Neutrophil (primary cell): ENCODE results near the gene HPCAL1.

Experiments used
- H3K27ac ChIP-seq: fragments of 200-600 bp; sonication (generic); 2 replicates; pipeline ENCODE4 v1.5.1; 2016; ENCODE audit warnings: mild to moderate bottlenecking, moderate library complexity
- H3K27me3 ChIP-seq: fragments of 200-600 bp; sonication (generic); 2 replicates; pipeline ENCODE4 v1.6.0; 2016; ENCODE audit warnings: mild to moderate bottlenecking
- H3K36me3 ChIP-seq: fragments of 200-600 bp; sonication (generic); 2 replicates; pipeline ENCODE4 v1.5.1; 2017
- H3K4me1 ChIP-seq, 2 experiments: fragments of 200-600 bp in 1 of 2; sonication (generic) in 1 of 2; 1 replicate in 1 of 2; 2 replicates in 1 of 2; pipeline versions ENCODE4 v1.5.1 to v1.6.1; 2013 to 2016; ENCODE audit warnings: low read depth in 1 of 2, low read length in 1 of 2, mild to moderate bottlenecking in 1 of 2, moderate library complexity in 1 of 2; ENCODE audit not compliant: control insufficient read depth in 1 of 2, insufficient read depth in 1 of 2
- H3K4me3 ChIP-seq, 2 experiments: fragments of 200-600 bp in 1 of 2; sonication (generic) in 1 of 2; 1 replicate in 1 of 2; 2 replicates in 1 of 2; pipeline ENCODE4 v1.5.1; 2013 to 2016; ENCODE audit warnings: low read depth in 1 of 2, low read length in 1 of 2, mild to moderate bottlenecking in 1 of 2, moderate library complexity in 1 of 2
- H3K9me3 ChIP-seq: fragments of 200-600 bp; sonication (generic); 2 replicates; pipeline ENCODE4 v1.5.1; 2016
- CTCF ChIP-seq: fragments of 200-600 bp; sonication (generic); IDR thresholded peaks from 2 replicates; pipeline ENCODE4 v1.5.1; 2016; ENCODE audit warnings: antibody characterized with exemption

HPCAL1 gene

GRCh38 chr2:10383960-10384734, 81.4 kb downstream of the HPCAL1 start:
- no peak overlapping the region for H3K4me3 ChIP-seq
- H3K27ac ChIP-seq = peak overlapping the region; percentile 6
- H3K27me3 ChIP-seq = no peaks in the 10 kb centered on the region
- no peak for TF ChIP-seq CTCF
- no peaks in the 10 kb centered on the region for H3K36me3 ChIP-seq
- H3K9me3 ChIP-seq = no peaks in the 10 kb centered on the region
- H3K4me1 ChIP-seq = peaks cover 69 to 73% of the 10 kb centered on the region in 2 experiments

DNA sequence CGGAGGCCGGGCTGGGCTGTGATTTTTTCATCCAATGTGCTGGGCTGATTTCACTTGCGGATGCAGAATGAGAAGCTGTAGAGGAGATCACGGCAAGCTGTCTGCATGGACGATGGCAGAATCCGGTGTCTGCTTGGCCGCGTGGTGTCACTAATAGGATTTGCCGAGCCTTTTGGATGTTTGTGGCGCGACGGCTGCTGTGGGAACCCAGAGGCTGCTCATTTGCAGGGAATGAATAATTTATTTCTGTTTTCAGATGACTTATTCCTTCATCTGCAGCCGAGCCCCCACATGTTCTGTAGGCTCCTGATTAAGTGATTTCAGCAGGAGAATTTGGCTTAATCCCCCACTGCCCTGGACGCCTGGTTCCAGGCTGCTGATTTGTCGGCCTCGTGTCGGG, 82.8 kb downstream of the HPCAL1 start:
- Histone ChIP-seq H3K9me3 (no peaks in the 10 kb centered on the region), H3K4me3 (no peak overlapping the region), H3K4me1 (peaks cover 64 to 65% of the 10 kb centered on the region in 2 experiments), H3K27ac (no peak overlapping the region), H3K27me3 (no peaks in the 10 kb centered on the region), H3K36me3 (no peaks in the 10 kb centered on the region)
- no peak for TF ChIP-seq CTCF

GRCh38 chr2:10385933-10386773, 83.4 kb downstream of the HPCAL1 start:
- Histone ChIP-seq H3K9me3 (no peaks in the 10 kb centered on the region), H3K36me3 (no peaks in the 10 kb centered on the region), H3K27ac (no peak overlapping the region), H3K4me3 (no peak overlapping the region), H3K27me3 (no peaks in the 10 kb centered on the region), H3K4me1 (peaks cover 62 to 64% of the 10 kb centered on the region in 2 experiments)
- TF ChIP-seq CTCF = no peak

DNA sequence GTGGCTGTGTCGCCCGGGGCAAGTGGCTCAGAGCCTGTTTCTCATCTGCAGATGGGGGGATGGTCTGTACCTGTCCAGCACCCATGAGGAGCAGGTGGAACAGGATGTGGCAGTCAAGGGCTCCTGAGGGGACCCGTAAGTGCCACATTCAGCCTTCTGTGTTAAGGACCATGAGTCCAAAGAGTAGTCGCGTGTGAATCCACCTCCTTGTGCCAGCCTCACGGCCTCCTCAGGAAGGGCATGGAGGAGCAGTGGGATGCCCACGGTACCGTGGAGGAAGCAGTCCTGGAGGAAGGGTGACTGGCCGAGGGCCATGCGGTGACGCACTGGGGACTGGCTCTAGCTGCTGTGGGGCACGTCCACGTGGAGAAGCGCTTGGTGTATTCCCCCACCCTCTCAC, 84.3 kb downstream of the HPCAL1 start:
- Histone ChIP-seq H3K4me3 (no peak overlapping the region), H3K27ac (no peak overlapping the region), H3K9me3 (no peaks in the 10 kb centered on the region), H3K4me1 (peaks cover 54 to 55% of the 10 kb centered on the region in 2 experiments), H3K36me3 (no peaks in the 10 kb centered on the region), H3K27me3 (no peaks in the 10 kb centered on the region)
- no peak for TF ChIP-seq CTCF

DNA sequence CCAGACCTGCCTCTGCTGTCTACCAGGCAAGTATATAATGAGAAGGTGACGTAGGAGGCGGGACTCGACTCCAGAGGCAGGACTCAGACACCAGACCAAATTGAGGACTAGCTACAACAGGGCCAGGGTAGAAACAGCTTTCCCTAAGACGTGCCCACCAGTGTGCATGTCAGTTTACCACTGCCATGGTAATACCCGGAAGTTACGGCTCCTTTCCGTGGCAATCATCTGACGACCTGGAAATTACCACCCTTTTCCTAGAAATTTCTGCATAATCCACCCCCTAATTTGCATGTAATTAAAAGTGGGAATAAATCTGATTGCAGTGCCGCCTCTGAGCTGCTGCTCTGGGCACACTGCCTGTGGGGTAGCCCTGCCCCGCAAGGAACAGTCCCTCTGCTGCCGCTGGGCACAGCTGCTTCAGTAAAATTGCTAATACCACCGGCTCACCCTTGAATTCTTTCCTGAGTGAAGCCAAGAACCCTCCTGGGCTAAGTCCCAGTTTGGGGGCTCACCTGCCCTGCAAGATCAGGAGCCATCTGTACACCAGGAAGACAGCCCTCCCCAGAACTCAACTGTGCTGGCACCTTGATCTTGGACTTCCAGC, 86.4 kb downstream of the HPCAL1 start:
- TF ChIP-seq CTCF = no peak
- Histone ChIP-seq H3K27ac (no peak overlapping the region), H3K4me1 (peaks cover 38 to 47% of the 10 kb centered on the region in 2 experiments)

More for the DNA sequence above, 86.4 kb downstream of the HPCAL1 start:
- H3K27me3 ChIP-seq = no peaks in the 10 kb centered on the region
- H3K4me3 ChIP-seq = no peak overlapping the region
- H3K9me3 ChIP-seq = no peaks in the 10 kb centered on the region
- no peaks in the 10 kb centered on the region for H3K36me3 ChIP-seq
